H1 (cell line): ENCODE results near the gene WNK2. TPM values are rescaled to one million over a fixed set of nuclear protein-coding genes. Genes with fewer than 3 reads are reported as not detected.

Experiments used
- CTCF ChIA-PET: fragments of 300-600 bp; sonication (Branson Sonifier 250); formaldehyde crosslinking; loops from one replicate; lab custom pipeline; 2021; ENCODE audit not compliant: partially characterized antibody; lab: Charles Lee
- POLR2A ChIA-PET: fragments of 300-600 bp; sonication (Branson Sonifier 250); formaldehyde crosslinking; loops from one replicate; lab custom pipeline; 2021; ENCODE audit warnings: inconsistent platforms; ENCODE audit not compliant: partially characterized antibody; lab: Charles Lee
- DNase-seq, 2 experiments: peaks; one replicate each; pipeline versions ENCODE4 v3.0.0 to v3.0.0-alpha.2; 2010 to 2022; ENCODE audit warnings: low spot score in 2 of 2, low read depth in 1 of 2, mixed read lengths in 1 of 2
- FAIRE-seq: peaks from 2 replicates; lab custom pipeline; 2011; peaks lifted over from hg19 to GRCh38; lab: Jason Lieb, UNC
- H2AFZ ChIP-seq: 2 replicates; pipeline ENCODE4 v1.8.1; 2012; ENCODE audit warnings: low read length, inconsistent platforms
- H2AK5ac ChIP-seq: 2 replicates; pipeline ENCODE4 v1.6.1; 2013; ENCODE audit warnings: low read depth, low read length
- H2BK120ac ChIP-seq: replicated peaks from 2 replicates; pipeline ENCODE3; 2013; ENCODE audit warnings: low read depth, low read length, inconsistent platforms
- H2BK12ac ChIP-seq: 2 replicates; pipeline ENCODE4 v1.6.1; 2013; ENCODE audit warnings: low read depth, low read length
- H2BK15ac ChIP-seq: 2 replicates; pipeline ENCODE4 v1.6.1; 2013; ENCODE audit warnings: low read length
- H2BK20ac ChIP-seq: 2 replicates; pipeline ENCODE4 v1.6.1; 2013; ENCODE audit warnings: low read length
- H2BK5ac ChIP-seq: 2 replicates; pipeline ENCODE4 v1.6.1; 2013; ENCODE audit warnings: low read depth, low read length
- H3K14ac ChIP-seq: 2 replicates; pipeline ENCODE4 v1.6.1; 2013; ENCODE audit warnings: inconsistent platforms; ENCODE audit not compliant: insufficient read length
- H3K18ac ChIP-seq: 2 replicates; pipeline ENCODE4 v1.6.1; 2013; ENCODE audit warnings: low read length; ENCODE audit errors: extremely low read depth
- H3K23ac ChIP-seq: 2 replicates; pipeline ENCODE4 v1.6.1; 2013; ENCODE audit warnings: inconsistent platforms; ENCODE audit not compliant: insufficient read length
- H3K23me2 ChIP-seq: 2 replicates; pipeline ENCODE4 v1.6.1; 2013; ENCODE audit warnings: low read depth, low read length
- H3K27ac ChIP-seq: 2 replicates; pipeline ENCODE4 v1.6.1; 2011; ENCODE audit warnings: low read depth, low read length, inconsistent platforms
- H3K27me3 ChIP-seq, 4 experiments: replicated peaks in 1 of 4; 1 replicate in 1 of 4; 2 replicates in 3 of 4; pipeline versions ENCODE4 v1.6.1 to v1.8.1; 2011 to 2013; ENCODE audit warnings: low read length in 3 of 4, mild to moderate bottlenecking in 3 of 4, inconsistent platforms in 2 of 4, mixed read lengths in 2 of 4, moderate library complexity in 1 of 4; ENCODE audit not compliant: control insufficient read depth in 3 of 4, insufficient read depth in 3 of 4; ENCODE audit errors: extremely low read depth in 1 of 4
- H3K36me3 ChIP-seq, 4 experiments: 2 replicates each; pipeline versions ENCODE4 v1.6.1 to v1.8.1; 2011 to 2013; ENCODE audit warnings: mild to moderate bottlenecking in 4 of 4, low read length in 3 of 4, moderate library complexity in 2 of 4, control low read depth in 1 of 4, inconsistent platforms in 1 of 4; ENCODE audit not compliant: insufficient read depth in 4 of 4, control insufficient read depth in 2 of 4
- H3K4ac ChIP-seq: replicated peaks from 2 replicates; pipeline ENCODE3; 2013; ENCODE audit warnings: low read length, low read depth, mixed read lengths, inconsistent platforms; ENCODE audit not compliant: insufficient read length
- H3K4me1 ChIP-seq, 4 experiments: replicated peaks in 1 of 4; 1 replicate in 1 of 4; 2 replicates in 3 of 4; pipeline versions ENCODE4 v1.6.1 to v1.8.1; 2011 to 2013; ENCODE audit warnings: low read length in 3 of 4, inconsistent platforms in 2 of 4, mixed read lengths in 1 of 4; ENCODE audit not compliant: insufficient read depth in 4 of 4, control insufficient read depth in 3 of 4
- H3K4me2 ChIP-seq, 2 experiments: 2 replicates each; pipeline versions ENCODE4 v1.6.1 to v1.8.1; 2011 to 2013; ENCODE audit warnings: low read depth in 2 of 2, low read length in 2 of 2, control low read depth in 1 of 2, inconsistent platforms in 1 of 2, mild to moderate bottlenecking in 1 of 2; ENCODE audit not compliant: insufficient read depth in 1 of 2
- H3K4me3 ChIP-seq, 4 experiments: fragments of 200-600, 300-600 bp in 1 of 4; sonication (generic), shearing (Covaris generic), sonication (Bioruptor Twin) in 1 of 4; 2 replicates each; pipeline versions ENCODE4 v1.5.1 to v1.8.1; 2011 to 2016; ENCODE audit warnings: low read length in 4 of 4, low read depth in 3 of 4, control low read depth in 2 of 4, inconsistent platforms in 2 of 4, mild to moderate bottlenecking in 2 of 4, mixed read lengths in 1 of 4, moderate library complexity in 1 of 4; ENCODE audit not compliant: insufficient read depth in 2 of 4; ENCODE audit errors: extremely low read depth in 1 of 4
- H3K56ac ChIP-seq: replicated peaks from 2 replicates; pipeline ENCODE3; 2013; ENCODE audit warnings: low read depth, mild to moderate bottlenecking, mixed read lengths, low read length, inconsistent platforms; ENCODE audit not compliant: insufficient read length
- H3K79me1 ChIP-seq: 2 replicates; pipeline ENCODE4 v1.6.1; 2013; ENCODE audit warnings: low read depth, low read length, control low read depth
- H3K79me2 ChIP-seq, 2 experiments: 2 replicates each; pipeline versions ENCODE4 v1.6.1 to v1.8.1; 2012 to 2013; ENCODE audit warnings: low read length in 2 of 2, mild to moderate bottlenecking in 2 of 2, inconsistent platforms in 1 of 2; ENCODE audit not compliant: insufficient read depth in 2 of 2, control insufficient read depth in 1 of 2
- H3K9ac ChIP-seq, 4 experiments: replicated peaks in 1 of 4; 1 replicate in 1 of 4; 2 replicates in 3 of 4; pipeline versions ENCODE4 v1.6.1 to v1.8.1; 2011 to 2013; ENCODE audit warnings: low read depth in 3 of 4, low read length in 3 of 4, control low read depth in 2 of 4, mild to moderate bottlenecking in 2 of 4, moderate library complexity in 2 of 4, inconsistent platforms in 1 of 4; ENCODE audit errors: extremely low read depth in 1 of 4
- H3K9me3 ChIP-seq, 2 experiments: 2 replicates each; pipeline versions ENCODE4 v1.6.1 to v1.8.1; 2012 to 2013; ENCODE audit warnings: mild to moderate bottlenecking in 2 of 2, moderate library complexity in 2 of 2, control low read depth in 1 of 2, inconsistent platforms in 1 of 2, low read depth in 1 of 2, low read length in 1 of 2, mixed read lengths in 1 of 2; ENCODE audit not compliant: insufficient read depth in 2 of 2
- H4K20me1 ChIP-seq, 2 experiments: replicated peaks in 1 of 2; 2 replicates each; pipeline versions ENCODE3 to v1.8.1; 2011 to 2013; ENCODE audit warnings: inconsistent platforms in 2 of 2, low read length in 2 of 2, mild to moderate bottlenecking in 1 of 2; ENCODE audit not compliant: insufficient read depth in 2 of 2, control insufficient read depth in 1 of 2
- H4K5ac ChIP-seq: 2 replicates; pipeline ENCODE4 v1.6.1; 2013; ENCODE audit warnings: low read length, low read depth, mixed read lengths, inconsistent platforms; ENCODE audit not compliant: insufficient read length
- H4K8ac ChIP-seq: 2 replicates; pipeline ENCODE4 v1.8.0; 2013; ENCODE audit warnings: mild to moderate bottlenecking, moderate library complexity, low read length, inconsistent platforms; ENCODE audit not compliant: insufficient read depth; ENCODE audit errors: extremely low read depth
- H4K91ac ChIP-seq: replicated peaks from 2 replicates; pipeline ENCODE3; 2013; ENCODE audit warnings: low read length, mixed read lengths, inconsistent platforms; ENCODE audit not compliant: insufficient read length
- BRCA1 ChIP-seq: IDR thresholded peaks from 2 replicates; pipeline ENCODE4 v1.6.1; 2012; ENCODE audit warnings: low read depth, low read length, improper control_type of control experiment
- FOSL1 ChIP-seq: IDR thresholded peaks from 2 replicates; pipeline ENCODE4 v1.6.1; 2011; ENCODE audit warnings: mild to moderate bottlenecking, low read depth, low read length, moderate library complexity; ENCODE audit not compliant: insufficient read depth
- KDM5A ChIP-seq: fragments of 200-600 bp; IDR thresholded peaks from 2 replicates; pipeline ENCODE4 v1.7.1; 2012; ENCODE audit warnings: mild to moderate bottlenecking, low read length, inconsistent platforms, mixed read lengths
- NRF1 ChIP-seq: IDR thresholded peaks from 2 replicates; pipeline ENCODE4 v1.6.1; 2011; ENCODE audit warnings: mild to moderate bottlenecking, low read depth, low read length, improper control_type of control experiment
- POLR2AphosphoS5 ChIP-seq: IDR thresholded peaks from 2 replicates; pipeline ENCODE4 v1.6.1; 2011; ENCODE audit warnings: low read depth, low read length
- RNF2 ChIP-seq: fragments of 200-900, 300-1000 bp; sonication (generic); IDR thresholded peaks from 2 replicates; pipeline ENCODE4 v1.7.1; 2016; ENCODE audit warnings: borderline replicate concordance, low read depth, mild to moderate bottlenecking, antibody characterized with exemption, low read length; ENCODE audit not compliant: poor library complexity, severe bottlenecking; ENCODE audit errors: missing control alignments
- SP1 ChIP-seq: IDR thresholded peaks from 2 replicates; pipeline ENCODE4 v1.6.1; 2011; ENCODE audit warnings: low read depth, low read length
- TAF7 ChIP-seq: optimal IDR thresholded peaks from 2 replicates; pipeline ENCODE3; 2011; ENCODE audit warnings: low read depth, mild to moderate bottlenecking, inconsistent platforms, low read length, moderate library complexity, borderline replicate concordance
- WGBS, 2 experiments: shearing (Covaris generic) in 1 of 2; methylation state at CpG; one replicate each; pipeline versions ENCODE4 v1.1.6 to v1.1.7; 2013 to 2015; ENCODE audit warnings: low lambda C conversion rate in 2 of 2, mixed read lengths in 2 of 2, inconsistent platforms in 1 of 2, low coverage in 1 of 2, missing lambda C conversion rate in 1 of 2; ENCODE audit not compliant: insufficient replicate concordance in 2 of 2, insufficient coverage in 1 of 2, insufficient read length in 1 of 2; ENCODE audit errors: extremely low coverage in 1 of 2, missing lambda C conversion rate in 1 of 2; 5-methylcytosine and 5-hydroxymethylcytosine counted together
- polyA plus RNA-seq, 7 experiments: library from polyadenylated mRNA; depleted of rRNA in 3 of 7; stranded (reverse) in 5 of 7; unstranded in 2 of 7; fragments of >200 nt in 5 of 7; fragments of 200-250 nt in 2 of 7; gene quantifications; 1 replicate in 5 of 7; 2 replicates in 1 of 7; 4 replicates in 1 of 7; pipeline versions ENCODE4 v1.2.1 to v1.2.3, GENCODE V29; 2011 to 2013; ENCODE audit warnings: missing spikeins in 2 of 7, mixed read lengths in 2 of 7
- total RNA-seq: library from RNA; stranded (reverse); fragmentation: NEBNext Ultra II Directional; extraction: Animal tissue kit (Norgen Biotek cat#: 25700); gene quantifications from 2 replicates; pipeline ENCODE4 v1.2.1, GENCODE V29; 2021

The WNK2 gene
- total and polyA plus RNA-seq, 2 of the 8 experiments (the other 6 are each of a cell fraction or from before 2014, with no cell fraction given), result 12.0 to 87.2 TPM

GRCh38 chr9:93247892-93248291, 64.0 kb downstream of the WNK2 start:
- no peaks in the 10 kb centered on the region for H3K9me3 ChIP-seq
- 77% methylated on average over 6 of the region's 9 CpGs; no CpG with 5 or more reads in 1 of the 2 experiments for WGBS, 2 experiments
- no peak overlapping the region for H2BK120ac ChIP-seq
- H3K27ac ChIP-seq, result no peak overlapping the region; the same call in 1 of the 2 replicates
- H3K9ac ChIP-seq, result no peak overlapping the region
- no peaks in the 10 kb centered on the region for H3K27me3 ChIP-seq
- H3K36me3 ChIP-seq, result peaks cover 2 to 5% (median 4%) of the 10 kb centered on the region in 4 experiments; a peak in 4 of 8 replicates
- no peak overlapping the region for H2AK5ac ChIP-seq
- FAIRE-seq (no peak), DNase-seq (no peak)
- no peaks in the 10 kb centered on the region; the same call in 1 of the 2 replicates for H3K79me1 ChIP-seq
- 0 out of 2 replicates have a peak overlapping the region, but pooled peaks have one; percentile 14 for H2BK12ac ChIP-seq
- POLR2A ChIA-PET, result no interaction called here
- no peak overlapping the region for H3K14ac ChIP-seq
- TF ChIP-seq KDM5A (no peak), RNF2 (no peak), FOSL1 (no peak), BRCA1 (no peak), NRF1 (no peak), SP1 (no peak), POLR2AphosphoS5 (no peak), TAF7 (no peak)
- no peak overlapping the region for H3K4me3 ChIP-seq
- H4K20me1 ChIP-seq, result peaks cover 2 to 10% of the 10 kb centered on the region in 2 experiments
- H3K4me2 ChIP-seq, result no peak overlapping the region
- CTCF ChIA-PET, result interaction anchor here (2.2 kb wide), 1 partner anchor 13 kb away, joined by 11 read pairs; no protein-coding TSS in a partner anchor
- H4K5ac ChIP-seq, result no peak overlapping the region
- no peak overlapping the region for H4K91ac ChIP-seq
- H3K4ac ChIP-seq, result no peak overlapping the region
- no peak overlapping the region for H2BK20ac ChIP-seq
- H3K18ac ChIP-seq, result peak overlapping the region; percentile 48; the same call in 1 of the 2 replicates
- no peak overlapping the region for H3K56ac ChIP-seq
- H3K4me1 ChIP-seq, result peaks cover 0 to 10% (median 2%) of the 10 kb centered on the region in 4 experiments; a peak in 3 of 7 replicates
- H2AFZ ChIP-seq, result no peak overlapping the region
- H3K23me2 ChIP-seq, result no peaks in the 10 kb centered on the region
- H2BK5ac ChIP-seq, result 0 out of 2 replicates have a peak overlapping the region, but pooled peaks have one; percentile 44
- H4K8ac ChIP-seq, result no peak overlapping the region
- no peak overlapping the region for H3K23ac ChIP-seq
- H2BK15ac ChIP-seq, result no peak overlapping the region
- no peaks in the 10 kb centered on the region for H3K79me2 ChIP-seq
